Common myeloid progenitor, CD34-positive (primary cell): ENCODE measurements around the gene ACTBL2.

Source experiments
- CTCF ChIA-PET: fragments of 350-600 bp; sonication (Branson Sonifier 250); formaldehyde crosslinking; loops from one replicate; lab custom pipeline; 2021; ENCODE audit warnings: antibody characterized with exemption; lab: Charles Lee
- POLR2A ChIA-PET: fragments of 350-600 bp; sonication (Branson Sonifier 250); formaldehyde crosslinking; loops from one replicate; lab custom pipeline; 2021; ENCODE audit warnings: antibody characterized with exemption; lab: Charles Lee
- DNase-seq, 3 donors: peaks; one replicate each; pipeline versions ENCODE4 v3.0.0 to v3.0.0-alpha.2; 2013
- H3K27ac ChIP-seq, 2 experiments: 1 replicate in 1 of 2; 2 replicates in 1 of 2; pipeline ENCODE4 v1.7.0; 2013; ENCODE audit warnings: inconsistent platforms in 2 of 2, low read length in 2 of 2, mild to moderate bottlenecking in 2 of 2, low read depth in 1 of 2, moderate library complexity in 1 of 2; ENCODE audit not compliant: severe bottlenecking in 2 of 2, insufficient read depth in 1 of 2, poor library complexity in 1 of 2
- H3K27me3 ChIP-seq, 5 experiments: replicated peaks in 2 of 5; 1 replicate in 3 of 5; 2 replicates in 2 of 5; pipeline versions ENCODE4 v1.6.1 to v1.7.0; 2013; ENCODE audit warnings: low read length in 4 of 5, mild to moderate bottlenecking in 2 of 5, moderate library complexity in 2 of 5, inconsistent platforms in 1 of 5; ENCODE audit not compliant: insufficient read depth in 5 of 5, control insufficient read depth in 4 of 5
- H3K36me3 ChIP-seq, 4 experiments: 1 replicate in 2 of 4; 2 replicates in 2 of 4; pipeline versions ENCODE4 v1.6.1 to v1.7.0; 2013; ENCODE audit warnings: low read length in 3 of 4, control low read depth in 1 of 4, mild to moderate bottlenecking in 1 of 4; ENCODE audit not compliant: control insufficient read depth in 4 of 4, insufficient read depth in 4 of 4
- H3K4me1 ChIP-seq, 4 experiments: 1 replicate in 3 of 4; 2 replicates in 1 of 4; pipeline versions ENCODE4 v1.6.1 to v1.7.1; 2013; ENCODE audit warnings: low read length in 3 of 4, mild to moderate bottlenecking in 3 of 4, control low read depth in 1 of 4, inconsistent platforms in 1 of 4, moderate library complexity in 1 of 4; ENCODE audit not compliant: control insufficient read depth in 4 of 4, insufficient read depth in 4 of 4; ENCODE audit errors: control extremely low read depth in 1 of 4
- H3K4me3 ChIP-seq, 7 experiments: 1 replicate in 4 of 7; 2 replicates in 3 of 7; pipeline versions ENCODE4 v1.5.1 to v1.7.0; 2013; ENCODE audit warnings: mild to moderate bottlenecking in 7 of 7, low read length in 6 of 7, moderate library complexity in 6 of 7, inconsistent platforms in 2 of 7, low read depth in 2 of 7, control low read depth in 1 of 7; ENCODE audit not compliant: insufficient read depth in 4 of 7, control insufficient read depth in 1 of 7; ENCODE audit errors: extremely low read depth in 1 of 7
- H3K9me3 ChIP-seq, 5 experiments: 1 replicate in 4 of 5; 2 replicates in 1 of 5; pipeline versions ENCODE4 v1.6.1 to v1.7.1; 2013; ENCODE audit warnings: low read length in 4 of 5, mild to moderate bottlenecking in 2 of 5, inconsistent platforms in 1 of 5, low read depth in 1 of 5, moderate library complexity in 1 of 5; ENCODE audit not compliant: control insufficient read depth in 4 of 5, insufficient read depth in 2 of 5; ENCODE audit errors: control extremely low read depth in 1 of 5
- WGBS: methylation state at CpG from one replicate; pipeline ENCODE4 v1.1.5; 2013; ENCODE audit not compliant: insufficient coverage; 5-methylcytosine and 5-hydroxymethylcytosine counted together

Gene ACTBL2

DNA sequence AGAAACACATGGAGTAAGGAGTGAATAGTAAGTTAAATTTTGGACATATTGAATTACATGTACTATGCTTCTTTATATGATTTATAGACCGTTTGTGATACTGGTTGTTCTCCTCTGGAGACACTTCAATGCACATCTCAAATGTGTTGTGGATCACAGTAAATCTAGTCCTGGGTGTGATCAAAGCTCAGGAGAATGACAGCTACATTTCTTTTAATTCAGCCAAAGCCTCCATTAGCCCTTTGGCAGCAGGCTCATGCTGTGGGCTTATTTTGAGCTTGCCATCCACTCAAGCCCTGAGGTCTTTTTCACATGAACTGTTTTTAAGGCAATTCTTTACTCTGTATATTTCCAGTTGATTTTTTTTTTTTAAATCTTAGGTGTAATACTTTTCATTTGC lies 34.6 kb upstream of the ACTBL2 start:
- Histone ChIP-seq H3K27ac (no peak overlapping the region), H3K9me3 (peaks cover 0 to 15% (median 7%) of the 10 kb centered on the region in 5 experiments), H3K4me3 (no peak overlapping the region), H3K36me3 (no peaks in the 10 kb centered on the region), H3K4me1 (peaks cover 0 to 7% (median under 1%) of the 10 kb centered on the region in 4 experiments), H3K27me3 (no peaks in the 10 kb centered on the region)
- CTCF ChIA-PET = no interaction called here
- POLR2A ChIA-PET = no interaction called here
- no peak for DNase-seq
- WGBS = 100% methylated on average over 1 of the region's 1 CpG

GRCh38 chr5:57513785-57514184 lies 31.2 kb upstream of the ACTBL2 start:
- DNase-seq = no peak
- no peaks in the 10 kb centered on the region for H3K27me3 ChIP-seq
- H3K9me3 ChIP-seq = peaks cover 0 to under 1% (median 0%) of the 10 kb centered on the region in 5 experiments
- H3K4me3 ChIP-seq = no peak overlapping the region
- CTCF ChIA-PET = no interaction called here
- 100% methylated on average over 2 of the region's 2 CpGs for WGBS
- H3K36me3 ChIP-seq = no peaks in the 10 kb centered on the region
- peaks cover 0 to 7% (median under 1%) of the 10 kb centered on the region in 4 experiments for H3K4me1 ChIP-seq
- H3K27ac ChIP-seq = no peak overlapping the region
- POLR2A ChIA-PET = no interaction called here

- no peak overlapping the region for H3K4me3 ChIP-seq
- no peaks in the 10 kb centered on the region for H3K27me3 ChIP-seq
- H3K4me1 ChIP-seq = peaks cover 0 to 3% (median under 1%) of the 10 kb centered on the region in 4 experiments
- ChIA-PET POLR2A (no interaction called here), CTCF (interaction anchor here (1.7 to 2.3 kb wide), 2 partner anchors 12 to 18 kb away, joined by 5 to 10 read pairs; no protein-coding TSS in a partner anchor)
- H3K27ac ChIP-seq = no peak overlapping the region
- no peaks in the 10 kb centered on the region for H3K9me3 ChIP-seq
- WGBS = no CpG with 5 or more reads among the region's 1 CpG
- no peaks in the 10 kb centered on the region for H3K36me3 ChIP-seq
- DNase-seq = no peak
Observed at GRCh38 chr5:57511321-57511720, 28.7 kb upstream of the ACTBL2 start.

GRCh38 chr5:57509501-57510260 lies 27.1 kb upstream of the ACTBL2 start:
- Histone ChIP-seq H3K4me1 (no peaks in the 10 kb centered on the region), H3K9me3 (no peaks in the 10 kb centered on the region), H3K36me3 (no peaks in the 10 kb centered on the region), H3K27me3 (no peaks in the 10 kb centered on the region), H3K27ac (no peak overlapping the region), H3K4me3 (no peak overlapping the region)
- no peak for DNase-seq
- POLR2A ChIA-PET = no interaction called here
- CTCF ChIA-PET = interaction anchor here (0.6 kb wide), 1 partner anchor 10 kb away, joined by 3 read pairs; no protein-coding TSS in a partner anchor
- 86% methylated on average over 2 of the region's 3 CpGs for WGBS

GRCh38 chr5:57508211-57508610 lies 25.6 kb upstream of the ACTBL2 start:
- Histone ChIP-seq H3K4me3 (no peak overlapping the region), H3K27ac (no peak overlapping the region), H3K27me3 (no peaks in the 10 kb centered on the region), H3K9me3 (no peaks in the 10 kb centered on the region), H3K4me1 (peaks cover 3 to 13% (median 11%) of the 10 kb centered on the region in 4 experiments), H3K36me3 (no peaks in the 10 kb centered on the region)
- 96% methylated on average over 2 of the region's 2 CpGs for WGBS
- POLR2A ChIA-PET = no interaction called here
- CTCF ChIA-PET = interaction anchor here (0.6 kb wide), 1 partner anchor 650 kb away, joined by 3 read pairs; no protein-coding TSS in a partner anchor
- no peak for DNase-seq

DNA sequence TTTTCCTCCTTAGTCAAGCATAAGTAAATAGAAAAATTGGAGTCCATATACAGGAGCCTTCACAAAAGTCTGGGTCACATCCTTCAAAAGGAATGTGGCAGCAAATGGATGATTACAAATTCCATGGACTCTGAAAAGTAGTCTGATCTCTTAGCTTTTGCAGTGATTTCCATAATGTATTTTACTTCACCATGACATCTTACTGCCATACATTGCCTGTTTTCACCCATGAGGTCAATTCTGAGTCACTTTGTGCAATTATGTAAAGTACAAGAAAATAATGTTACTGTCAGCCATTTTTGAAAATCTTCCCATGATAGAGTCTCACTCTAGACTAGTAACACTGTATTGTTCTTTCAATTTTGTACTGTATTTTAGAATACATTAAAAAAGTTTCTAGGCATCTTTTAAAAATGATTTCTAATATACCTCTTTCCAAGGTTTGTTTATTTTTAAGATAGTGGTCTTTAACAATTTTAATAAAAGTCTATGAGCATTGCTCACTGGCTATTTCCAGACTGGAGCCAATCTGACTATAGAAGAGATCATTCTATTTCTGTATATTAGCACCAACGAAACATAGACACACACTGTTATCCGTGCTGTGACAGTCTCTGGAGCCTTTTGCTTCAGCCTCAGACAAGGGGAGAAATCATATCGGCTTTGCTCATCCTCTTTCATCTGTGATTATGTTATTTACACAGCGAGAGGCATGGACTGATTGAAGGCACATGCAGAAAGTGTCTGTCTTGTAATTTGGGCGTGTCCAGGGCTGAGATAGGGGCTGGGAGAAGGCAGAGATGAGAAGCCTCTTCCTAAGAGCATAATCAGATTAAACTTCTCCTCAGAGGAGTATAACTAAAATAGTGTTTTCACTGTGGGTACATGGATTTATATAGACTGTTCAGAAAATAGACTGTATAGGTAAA lies 22.9 kb upstream of the ACTBL2 start:
- no peaks in the 10 kb centered on the region for H3K36me3 ChIP-seq
- no peak for DNase-seq
- H3K27ac ChIP-seq = no peak overlapping the region
- peaks cover 7 to 38% (median 28%) of the 10 kb centered on the region in 4 experiments for H3K4me1 ChIP-seq
- H3K9me3 ChIP-seq = no peaks in the 10 kb centered on the region
- ChIA-PET CTCF (no interaction called here), POLR2A (no interaction called here)
- WGBS = 97% methylated on average over 5 of the region's 5 CpGs
- no peaks in the 10 kb centered on the region for H3K27me3 ChIP-seq
- no peak overlapping the region for H3K4me3 ChIP-seq
